HEK293T (cell line): ENCODE measurements around the gene PLCB1.

Experiments
- ARNT ChIP-seq: fragments of 450-650 bp; IDR thresholded peaks from 2 replicates; pipeline ENCODE4 v1.6.1; 2017; ENCODE audit warnings: mild to moderate bottlenecking
- BHLHE40 ChIP-seq: fragments of 450-650 bp; IDR thresholded peaks from 2 replicates; pipeline ENCODE4 v1.6.1; 2016; ENCODE audit warnings: mild to moderate bottlenecking, moderate library complexity, borderline replicate concordance
- ELF4 ChIP-seq: fragments of 450-650 bp; IDR thresholded peaks from 2 replicates; pipeline ENCODE4 v1.6.1; 2017; ENCODE audit warnings: antibody characterized with exemption
- FOXA1 ChIP-seq: fragments of 450-650 bp; IDR thresholded peaks from 2 replicates; pipeline ENCODE4 v1.6.1; 2016; ENCODE audit warnings: mild to moderate bottlenecking
- FOXM1 ChIP-seq: fragments of 450-650 bp; IDR thresholded peaks from 2 replicates; pipeline ENCODE4 v1.6.1; 2017; ENCODE audit warnings: mild to moderate bottlenecking, borderline replicate concordance
- HDGF ChIP-seq: fragments of 450-650 bp; IDR thresholded peaks from 2 replicates; pipeline ENCODE4 v1.6.1; 2017; ENCODE audit warnings: antibody characterized with exemption, borderline replicate concordance
- L3MBTL2 ChIP-seq: fragments of 450-650 bp; conservative IDR thresholded peaks from 2 replicates; pipeline ENCODE4 v1.6.1; 2016; ENCODE audit warnings: mild to moderate bottlenecking
- LEF1 ChIP-seq: fragments of 450-650 bp; IDR thresholded peaks from 2 replicates; pipeline ENCODE4 v1.6.1; 2017; ENCODE audit warnings: mild to moderate bottlenecking, borderline replicate concordance
- NFRKB ChIP-seq: fragments of 450-650 bp; IDR thresholded peaks from 2 replicates; pipeline ENCODE4 v1.6.1; 2016; ENCODE audit warnings: mild to moderate bottlenecking, moderate library complexity
- SP1 ChIP-seq: fragments of 450-650 bp; IDR thresholded peaks from 2 replicates; pipeline ENCODE4 v1.6.1; 2017
- SUZ12 ChIP-seq: fragments of 450-650 bp; IDR thresholded peaks from 2 replicates; pipeline ENCODE4 v1.6.1; 2016; ENCODE audit warnings: mild to moderate bottlenecking
- TARDBP ChIP-seq: fragments of 450-650 bp; IDR thresholded peaks from 2 replicates; pipeline ENCODE4 v1.6.1; 2016

DNA sequence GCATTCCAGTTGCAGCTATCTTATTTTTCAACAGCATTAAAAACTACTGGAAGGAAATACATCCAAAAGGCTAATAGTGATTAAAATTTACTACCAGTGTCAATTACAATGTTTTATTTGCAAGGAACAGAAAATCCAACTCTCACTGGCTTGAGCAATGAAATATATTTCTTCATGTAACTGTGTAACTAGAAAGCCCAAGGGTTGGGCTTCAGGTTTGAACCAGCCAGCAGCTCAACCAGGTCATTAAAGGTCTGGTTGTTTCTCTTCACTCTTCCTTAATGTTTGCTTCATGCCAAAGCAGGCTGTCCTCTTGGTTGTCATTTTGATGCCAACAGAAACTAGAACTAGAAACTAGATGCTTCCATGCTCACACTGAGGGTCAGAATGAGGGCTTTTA is 437.7 kb downstream of the PLCB1 start:
- no peak for TF ChIP-seq SP1
- TF ChIP-seq BHLHE40, result no peak
- TF ChIP-seq HDGF, result no peak
- TF ChIP-seq ARNT, result no peak
- TF ChIP-seq SUZ12, result no peak
- TF ChIP-seq FOXM1, result no peak
- no peak for TF ChIP-seq FOXA1
- TF ChIP-seq L3MBTL2, result no peak
- no peak for TF ChIP-seq NFRKB
- TF ChIP-seq ELF4, result no peak
- TF ChIP-seq TARDBP, result no peak
- TF ChIP-seq LEF1, result no peak
